Gastrocnemius medialis (tissue), 4 donors: Measurements from ENCODE around the gene SSBP2. TPM values are rescaled to one million over a fixed set of nuclear protein-coding genes. Genes with fewer than 3 reads are reported as not detected.
A peak's percentile ranks its signal among the peaks of the same experiment; 100 is the strongest.
"Not testable (repeated sequence)": the region's sequence is repeated elsewhere in the genome, so short reads cannot be mapped to it uniquely, and the experiment has no call there.

Source experiments
- ATAC-seq, 2 donors: fragments of 150-250 bp; one replicate each; pipeline ENCODE4 v1.9.1; 2016
- DNase-seq, 2 donors: peaks; one replicate each; pipeline ENCODE4 v3.0.0-alpha.2; 2019
- H3K27ac ChIP-seq, 4 donors: fragments of 200-600 bp; sonication (generic); 1 replicate in 1 of 4; 2 replicates in 3 of 4; pipeline ENCODE4 v1.5.1; 2016 to 2018; ENCODE audit warnings: mild to moderate bottlenecking in 2 of 4, moderate library complexity in 1 of 4
- H3K27me3 ChIP-seq, 3 donors: fragments of 200-600 bp; sonication (generic) in 2 of 3; 1 replicate in 1 of 3; 2 replicates in 2 of 3; pipeline versions ENCODE4 v1.5.1 to v1.6.0; 2016 to 2019; ENCODE audit warnings: mild to moderate bottlenecking in 1 of 3, moderate library complexity in 1 of 3
- H3K36me3 ChIP-seq, 2 donors: fragments of 200-600 bp; sonication (generic) in 1 of 2; one replicate each; pipeline ENCODE4 v1.5.1; 2017 to 2018
- H3K4me1 ChIP-seq, 2 donors: fragments of 200-600 bp; sonication (generic) in 1 of 2; one replicate each; pipeline ENCODE4 v1.5.1; 2016 to 2017; ENCODE audit warnings: mild to moderate bottlenecking in 2 of 2
- H3K4me3 ChIP-seq, 4 donors: fragments of 200-600 bp; sonication (generic) in 3 of 4; 1 replicate in 1 of 4; 2 replicates in 3 of 4; pipeline ENCODE4 v1.5.1; 2016 to 2019; ENCODE audit warnings: mild to moderate bottlenecking in 2 of 4
- H3K9me3 ChIP-seq, 3 donors: fragments of 200-600 bp; sonication (generic) in 2 of 3; 1 replicate in 1 of 3; 2 replicates in 2 of 3; pipeline ENCODE4 v1.5.1; 2016 to 2019
- CTCF ChIP-seq, 5 experiments: fragments of 450-650 bp in 3 of 5; fragments of 200-600 bp in 2 of 5; sonication (generic) in 2 of 5; IDR thresholded peaks in 4 of 5; conservative IDR thresholded peaks in 1 of 5; 1 replicate in 4 of 5; 2 replicates in 1 of 5; pipeline ENCODE4 v1.5.1; 2016 to 2019; ENCODE audit warnings: antibody characterized with exemption in 5 of 5, mild to moderate bottlenecking in 3 of 5, moderate library complexity in 3 of 5
- POLR2A ChIP-seq, 2 donors: fragments of 450-650 bp; IDR thresholded peaks; one replicate each; pipeline ENCODE4 v1.6.1; 2017; ENCODE audit warnings: antibody characterized with exemption in 2 of 2, mild to moderate bottlenecking in 2 of 2, moderate library complexity in 2 of 2
- in situ Hi-C, 4 donors: fragments of 200-750 bp; cut with MboI; loops; one replicate each; pipeline versions ENCODE4 v1.15.0 to v1.8.0; 2017; ENCODE audit warnings: low sequenced_read_pairs in 4 of 4
- intact Hi-C: fragments of 100-400 bp; cut with DNase I; formaldehyde crosslinking; loops from one replicate; pipeline ENCODE4 v1.15.1; 2023; ENCODE audit warnings: low total_unique reads
- total RNA-seq, 4 donors: library from RNA; depleted of rRNA; stranded (reverse); fragments of >200 nt; gene quantifications; one replicate each; pipeline versions ENCODE4 v1.1.0 to v1.2.3, GENCODE V29; 2016

The SSBP2 gene
- total RNA-seq, 4 donors from 2014 or later = 30.4 to 66.5 (median 40.5) TPM

GRCh38 chr5:81605299-81605698 lies 145.6 kb downstream of the SSBP2 start:
- no peak overlapping the region for H3K27ac ChIP-seq
- ATAC-seq (no peak), DNase-seq (no peak)
- TF ChIP-seq POLR2A (IDR thresholded peaks at IDR 0.05) (no peak), CTCF (IDR thresholded peaks at IDR 0.05 in 4 of 5, conservative IDR thresholded peaks at IDR 0.05 in 1 of 5) (no peak)
- H3K9me3 ChIP-seq = no peaks in the 10 kb centered on the region
- intact Hi-C loops = no loop called here
- in situ Hi-C loops = no loop called here
- H3K4me3 ChIP-seq = no peak overlapping the region
- H3K4me1 ChIP-seq = no peaks in the 10 kb centered on the region
- no peaks in the 10 kb centered on the region for H3K27me3 ChIP-seq
- H3K36me3 ChIP-seq = peaks cover 0 to 7% of the 10 kb centered on the region in 2 donors

GRCh38 chr5:81604193-81604592 lies 146.7 kb downstream of the SSBP2 start:
- intact Hi-C loops (no loop called here), in situ Hi-C loops (no loop called here)
- Histone ChIP-seq H3K4me1 (no peaks in the 10 kb centered on the region), H3K4me3 (no peak overlapping the region), H3K9me3 (no peaks in the 10 kb centered on the region), H3K27me3 (no peaks in the 10 kb centered on the region), H3K27ac (no peak overlapping the region), H3K36me3 (no peaks in the 10 kb centered on the region)
- TF ChIP-seq CTCF (IDR thresholded peaks at IDR 0.05 in 4 of 5, conservative IDR thresholded peaks at IDR 0.05 in 1 of 5) = no peak
- no peak for TF ChIP-seq POLR2A (IDR thresholded peaks at IDR 0.05)
- no peak for DNase-seq
- ATAC-seq = no peak

GRCh38 chr5:81601919-81602318 lies 149.0 kb downstream of the SSBP2 start:
- no peak for ATAC-seq
- intact Hi-C loops = no loop called here
- TF ChIP-seq CTCF (IDR thresholded peaks at IDR 0.05 in 4 of 5, conservative IDR thresholded peaks at IDR 0.05 in 1 of 5) (no peak), POLR2A (IDR thresholded peaks at IDR 0.05) (no peak)
- in situ Hi-C loops = no loop called here
- no peak overlapping the region for H3K4me3 ChIP-seq
- H3K27me3 ChIP-seq = no peaks in the 10 kb centered on the region
- H3K36me3 ChIP-seq = no peaks in the 10 kb centered on the region
- H3K27ac ChIP-seq = no peak overlapping the region
- no peak for DNase-seq
- no peaks in the 10 kb centered on the region for H3K9me3 ChIP-seq
- H3K4me1 ChIP-seq = no peaks in the 10 kb centered on the region

- H3K27ac ChIP-seq, intact Hi-C loops, H3K4me3 ChIP-seq, ATAC-seq, in situ Hi-C loops, DNase-seq, H3K9me3 ChIP-seq, H3K27me3 ChIP-seq, H3K36me3 ChIP-seq: not testable (repeated sequence)
- peaks cover 13 to 14% of the 10 kb centered on the region in 2 donors for H3K4me1 ChIP-seq
Measured at GRCh38 chr5:81592085-81592484, 158.8 kb downstream of the SSBP2 start.

- ATAC-seq = peak in 1 of 2 donors; percentile 47
- intact Hi-C loops (no loop called here), in situ Hi-C loops (no loop called here)
- Histone ChIP-seq H3K4me3 (no peak overlapping the region), H3K36me3 (no peaks in the 10 kb centered on the region), H3K27ac (peak overlapping the region in 2 of 4 donors; percentile 5 to 20), H3K4me1 (peaks cover 13 to 14% of the 10 kb centered on the region in 2 donors), H3K9me3 (no peaks in the 10 kb centered on the region), H3K27me3 (no peaks in the 10 kb centered on the region)
- TF ChIP-seq CTCF (IDR thresholded peaks at IDR 0.05 in 4 of 5, conservative IDR thresholded peaks at IDR 0.05 in 1 of 5) (no peak), POLR2A (IDR thresholded peaks at IDR 0.05) (no peak)
- DNase-seq = no peak
Measured at GRCh38 chr5:81590498-81591384, 160.2 kb downstream of the SSBP2 start.
